NCI-H2107 treated with DMSO at 0.1 percent for 48 hours (cell line): ENCODE measurements around the gene SYT14.
"Not testable (repeated sequence)": the region's sequence is repeated elsewhere in the genome, so short reads cannot be mapped to it uniquely, and the experiment has no call there.

Experiments
- DNase-seq: peaks from one replicate; lab custom pipeline; 2025; ENCODE audit not compliant: unreplicated experiment; lab: John Stamatoyannopoulos, UW

The SYT14 gene

DNA sequence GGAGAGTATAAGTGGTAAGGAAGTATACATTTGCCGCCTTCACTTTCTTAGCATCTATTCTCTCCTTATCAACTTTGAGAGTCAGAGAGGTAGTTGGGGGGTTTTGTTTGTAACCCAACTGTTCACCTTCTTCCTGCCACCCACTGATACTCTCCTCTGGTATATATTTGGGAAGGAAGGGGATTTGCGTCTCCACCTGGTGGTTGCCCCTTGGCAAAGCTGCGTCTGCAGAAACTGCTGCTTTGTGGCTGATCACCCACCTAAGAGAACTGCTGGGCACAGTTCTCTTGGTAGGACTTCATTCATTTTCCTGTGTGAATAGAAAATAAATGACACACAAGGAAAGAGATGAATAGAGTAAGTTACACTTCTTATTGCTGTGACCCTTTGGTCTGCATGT, 87.0 kb downstream of the SYT14 start:
- no peak for DNase-seq

DNA sequence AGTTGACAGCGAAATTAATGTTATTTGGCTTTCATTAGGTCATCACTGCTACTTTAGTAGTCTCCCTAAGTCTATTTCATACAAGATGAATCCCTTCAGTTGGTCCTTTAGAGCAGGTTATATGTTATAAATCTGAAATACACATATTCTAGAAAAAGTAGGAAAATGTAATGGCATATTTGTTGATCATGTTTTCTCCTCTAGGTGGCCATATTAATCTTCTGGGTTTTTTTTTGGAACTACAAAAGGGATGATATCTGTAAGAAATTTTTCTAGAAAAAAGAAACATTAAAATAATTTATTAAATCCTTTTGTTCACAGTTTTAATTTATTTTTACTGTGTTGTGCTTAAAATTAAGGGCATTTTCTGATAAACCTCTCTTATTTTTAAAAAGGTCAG, 87.9 kb downstream of the SYT14 start:
- DNase-seq: no peak

DNA sequence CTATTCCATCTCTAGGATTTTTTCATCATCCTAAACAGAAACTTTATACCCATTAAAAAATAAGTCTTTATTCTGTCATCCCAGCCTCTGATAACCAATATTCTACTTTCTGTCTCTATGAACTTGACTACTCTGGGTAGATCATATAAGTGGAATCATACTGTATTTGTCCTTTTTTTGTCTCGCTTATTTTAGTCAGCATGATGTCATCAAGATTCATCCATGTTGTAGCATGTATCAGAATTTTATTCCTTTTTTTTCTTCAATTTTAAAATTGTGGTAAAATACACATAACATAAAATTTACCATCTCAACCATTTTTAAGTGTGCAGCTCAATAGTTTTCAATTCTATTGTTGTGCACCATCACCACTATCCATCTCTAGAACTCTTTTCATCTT, 90.0 kb downstream of the SYT14 start:
- no peak for DNase-seq

DNA sequence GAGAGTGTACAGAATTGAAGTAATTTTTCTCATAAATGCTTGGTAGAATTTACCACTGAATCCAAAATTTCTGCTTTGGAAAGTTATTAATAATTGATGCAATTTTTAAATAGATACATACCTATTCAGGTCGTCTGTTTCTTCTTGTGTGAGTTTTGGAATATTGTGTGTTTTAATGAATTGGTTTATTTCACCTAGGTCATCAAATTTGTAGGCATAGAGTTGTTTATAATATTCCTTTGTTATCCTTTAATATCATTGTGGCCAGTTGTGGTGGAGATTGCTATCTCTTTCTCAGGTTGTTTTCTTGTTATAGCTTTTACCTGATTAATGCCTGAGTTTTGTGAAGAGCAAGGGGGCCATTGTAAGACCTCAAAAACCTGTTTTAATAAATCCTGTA, 93.5 kb downstream of the SYT14 start:
- DNase-seq: no peak

DNA sequence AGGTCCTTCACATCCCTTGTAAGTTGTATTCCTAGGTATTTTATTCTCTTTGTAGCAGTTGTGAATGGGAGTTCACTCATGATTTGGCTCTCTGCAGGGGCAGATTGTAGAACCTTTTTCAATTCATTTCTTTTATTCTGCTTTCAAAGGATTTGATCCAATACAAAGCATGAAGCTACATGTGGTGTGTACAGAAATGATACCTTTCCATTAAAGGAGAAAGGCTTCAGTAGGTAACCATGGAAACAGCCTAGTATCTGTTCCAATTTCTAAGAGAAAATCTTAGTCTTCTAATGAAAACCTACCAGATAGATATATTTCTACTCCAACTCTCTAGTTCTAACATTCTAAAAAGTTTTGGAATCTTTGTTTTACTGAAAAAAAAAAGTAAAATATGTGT, 105.0 kb downstream of the SYT14 start:
- DNase-seq: no peak

DNA sequence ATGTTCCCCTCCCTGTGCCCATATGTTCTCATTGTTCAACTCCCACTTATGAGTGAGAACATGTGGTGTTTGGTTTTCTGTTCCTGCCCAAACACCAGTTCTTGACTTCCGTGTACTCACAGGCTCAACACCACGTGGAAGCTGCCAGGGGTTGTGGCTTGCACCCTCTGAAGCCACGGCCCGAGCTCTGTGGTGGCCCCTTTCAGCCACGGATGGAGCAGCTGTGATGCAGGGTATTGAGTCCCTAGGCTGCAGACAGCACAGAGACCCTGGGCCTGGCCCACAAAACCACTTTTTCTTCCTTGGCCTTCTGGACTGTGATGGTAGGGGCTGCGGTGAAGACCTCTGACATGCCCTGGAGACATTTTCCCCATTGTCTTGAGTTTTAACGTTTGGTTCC, 111.6 kb downstream of the SYT14 start:
- no peak for DNase-seq

DNA sequence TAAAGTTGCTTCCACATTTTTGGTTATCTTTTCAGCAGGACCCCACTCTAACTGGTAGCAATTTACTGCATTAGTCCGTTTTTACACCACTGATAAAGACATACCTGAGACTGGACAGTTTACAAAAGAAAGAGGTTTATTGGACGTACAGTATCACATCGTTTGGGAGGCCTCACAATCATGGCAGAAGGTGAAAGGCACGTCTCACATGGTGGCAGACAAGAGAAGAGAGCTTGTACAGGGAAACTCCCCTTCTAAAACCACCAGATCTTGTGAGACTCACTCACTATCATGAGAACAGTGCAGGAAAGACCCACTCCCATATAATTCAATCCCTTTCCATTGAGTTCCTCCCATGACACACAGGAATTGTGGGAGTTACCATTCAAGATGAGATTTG, 112.5 kb downstream of the SYT14 start:
- not testable (repeated sequence) for DNase-seq

DNA sequence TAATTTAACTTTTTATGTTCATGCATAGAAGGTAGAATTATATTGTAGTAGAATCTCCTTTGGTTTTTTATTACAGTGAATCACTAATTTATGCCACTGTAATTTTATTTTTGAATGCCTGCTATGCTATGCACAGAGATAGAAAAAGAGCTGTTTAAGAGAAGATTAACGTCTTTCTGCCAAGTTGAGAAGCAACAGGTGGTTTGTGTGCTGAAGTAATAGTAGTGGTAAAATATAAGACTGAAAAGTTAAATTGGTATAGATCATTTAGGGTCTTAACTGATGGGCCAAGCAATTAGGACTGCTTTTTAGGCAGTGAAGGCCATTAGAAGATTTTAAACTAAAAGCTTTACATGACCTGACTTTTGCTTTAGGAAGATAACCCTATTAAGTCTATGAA, 115.1 kb downstream of the SYT14 start:
- DNase-seq: no peak

DNA sequence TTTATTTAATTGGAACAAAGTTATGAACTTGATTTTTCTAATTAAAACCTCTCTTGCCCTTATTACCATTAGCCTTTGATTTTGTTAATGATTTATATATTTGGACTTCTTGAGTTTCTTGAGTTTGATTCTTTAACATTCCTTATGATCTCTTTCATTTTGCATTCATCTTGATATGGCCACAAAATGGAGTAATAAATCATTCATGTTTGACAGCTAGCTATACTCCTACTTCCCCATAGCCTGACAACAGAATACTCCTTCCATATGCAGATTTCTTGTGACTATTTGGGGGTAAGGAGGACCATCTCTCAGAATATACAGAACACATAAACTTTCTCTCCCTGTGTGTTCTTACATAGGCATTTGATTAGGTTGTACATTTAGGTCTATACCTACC, 119.6 kb downstream of the SYT14 start:
- DNase-seq: no peak

DNA sequence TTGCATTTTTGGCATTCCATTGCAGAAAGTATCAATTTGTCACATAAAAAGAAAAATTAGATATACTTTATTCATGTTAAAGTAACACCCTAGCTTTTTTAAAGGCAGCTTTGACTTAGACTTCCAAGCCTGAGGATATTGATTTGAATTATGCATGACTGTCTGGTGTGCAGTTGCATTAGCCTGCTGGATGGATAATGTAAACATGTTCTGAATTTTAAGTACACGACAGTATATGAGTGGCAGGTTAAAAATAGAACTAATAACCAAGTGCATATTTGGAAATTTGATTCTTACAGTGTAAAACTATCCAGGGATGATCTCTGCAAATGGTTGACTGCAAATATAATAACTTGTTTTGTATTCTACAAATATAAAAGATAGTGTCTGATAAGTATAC, 124.0 kb downstream of the SYT14 start:
- DNase-seq: no peak

DNA sequence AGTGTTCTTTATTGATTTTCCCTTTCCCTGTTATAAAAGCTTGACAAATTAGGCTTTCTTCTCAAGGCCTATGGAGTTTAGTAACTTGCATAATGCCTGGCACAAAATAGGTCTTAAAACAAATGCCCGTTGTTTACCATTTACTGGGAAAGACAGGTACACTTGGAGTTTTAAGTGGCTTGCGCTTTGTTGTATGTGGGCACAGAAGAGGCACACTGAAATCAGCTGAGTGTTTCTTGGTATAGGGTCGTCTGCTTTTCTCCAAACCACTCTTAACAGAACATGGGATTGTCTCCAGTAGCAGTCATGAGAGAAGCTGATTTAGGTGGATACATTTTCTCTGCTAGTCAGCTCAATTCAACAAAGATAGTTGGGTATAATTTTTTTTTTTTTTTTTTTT, 132.5 kb downstream of the SYT14 start:
- DNase-seq: peak; percentile 92

DNA sequence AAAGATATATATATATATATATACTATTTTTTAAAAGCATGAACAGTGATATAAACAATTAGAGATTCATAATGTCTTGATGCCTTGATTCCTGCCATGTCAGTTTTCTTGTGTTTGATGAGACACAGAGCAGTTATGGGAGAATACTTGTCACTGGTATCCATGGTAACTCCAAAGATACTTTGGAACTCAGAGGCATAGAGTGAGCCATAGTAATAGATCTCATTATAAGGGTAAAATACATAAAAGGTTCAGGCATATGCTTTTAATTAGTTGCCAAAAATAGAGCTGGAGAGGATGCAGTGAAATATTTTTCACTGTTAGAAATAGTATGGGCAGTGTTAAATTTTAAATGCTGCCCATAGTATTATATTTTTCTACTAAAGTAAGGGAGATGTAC, 134.1 kb downstream of the SYT14 start:
- no peak for DNase-seq

DNA sequence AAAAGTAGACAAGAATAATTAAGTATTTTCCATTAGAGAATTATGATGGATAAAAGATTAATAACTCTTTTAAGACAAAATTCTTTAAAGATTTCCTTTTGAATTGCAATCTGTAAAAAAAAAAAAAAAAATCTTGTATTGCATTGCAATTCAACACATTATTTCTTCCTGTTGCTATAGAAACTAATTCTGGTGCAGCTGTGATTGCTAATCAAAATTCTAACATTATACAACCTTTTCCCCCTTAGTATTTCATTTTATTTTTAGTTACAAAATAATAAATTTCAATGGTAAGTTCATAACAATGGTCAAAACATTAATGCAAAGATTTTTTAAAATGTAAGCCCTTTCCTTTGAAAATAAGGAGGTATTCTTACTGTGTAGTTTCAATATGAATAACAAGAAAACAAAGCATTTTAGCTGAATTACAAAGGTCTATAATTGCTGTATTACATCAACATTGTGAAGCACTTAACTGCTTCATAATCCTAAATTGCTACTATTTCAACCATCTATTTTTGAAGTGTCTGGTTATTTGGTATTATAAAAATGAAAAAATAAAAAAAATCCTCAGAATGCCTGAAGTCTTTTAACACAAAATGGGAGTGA, 135.0 kb downstream of the SYT14 start:
- no peak for DNase-seq

DNA sequence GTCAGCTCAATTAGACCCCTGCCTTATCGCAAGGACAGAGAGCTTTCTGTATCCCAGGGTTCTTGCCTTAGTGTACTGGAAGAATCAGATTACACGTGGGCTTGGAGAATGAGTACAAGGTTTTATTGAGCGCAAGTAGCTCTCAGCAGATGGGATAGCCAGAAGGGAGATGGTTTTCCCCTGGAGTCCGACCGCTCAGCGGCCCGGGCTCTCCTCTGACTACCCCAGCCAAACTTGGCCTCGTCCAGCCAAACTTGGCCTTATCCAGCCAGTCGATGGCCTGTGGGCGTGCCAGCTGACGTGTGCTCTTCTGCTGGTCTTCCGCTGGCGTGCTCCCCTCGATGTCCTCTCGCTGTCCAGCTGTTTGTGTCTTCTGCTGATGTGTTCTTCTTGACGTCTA, 136.9 kb downstream of the SYT14 start:
- DNase-seq: no peak

DNA sequence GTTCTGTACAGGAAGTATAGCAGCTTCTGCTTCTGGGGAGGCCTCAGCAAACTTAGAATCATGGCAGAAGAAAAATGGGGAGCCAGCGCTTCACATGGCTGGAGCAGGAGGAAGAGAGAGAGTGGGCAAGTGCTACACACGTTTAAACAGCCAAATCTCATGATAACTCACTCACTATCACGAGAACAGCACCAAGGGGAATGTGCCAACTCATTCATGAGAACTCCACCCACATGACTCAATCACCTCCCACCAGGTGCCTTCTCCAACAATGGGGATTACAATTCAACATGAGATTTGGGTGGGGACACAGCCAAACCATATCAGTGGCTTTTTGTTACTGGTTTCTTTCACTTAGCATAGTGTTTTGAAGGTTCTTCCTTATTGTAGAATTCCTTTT, 138.6 kb downstream of the SYT14 start:
- DNase-seq: no peak

DNA sequence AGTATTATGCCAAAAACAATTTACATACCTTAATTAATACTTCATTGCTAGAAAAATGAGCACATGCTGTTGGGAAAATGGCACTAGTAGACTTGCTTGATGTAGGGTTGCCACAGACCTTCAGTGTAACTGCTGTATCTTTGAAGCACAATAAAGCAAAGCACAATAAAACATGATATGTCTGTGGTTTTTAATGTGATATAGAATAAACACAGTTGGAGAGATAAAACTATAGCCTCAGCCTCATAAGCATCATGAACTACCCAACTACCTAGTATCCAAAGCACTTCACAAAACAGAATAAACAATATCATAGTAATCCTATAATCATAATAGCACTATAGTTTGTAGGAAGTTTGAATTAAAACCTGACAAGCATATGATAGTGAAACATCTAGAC, 143.5 kb downstream of the SYT14 start:
- DNase-seq: peak; percentile 32

DNA sequence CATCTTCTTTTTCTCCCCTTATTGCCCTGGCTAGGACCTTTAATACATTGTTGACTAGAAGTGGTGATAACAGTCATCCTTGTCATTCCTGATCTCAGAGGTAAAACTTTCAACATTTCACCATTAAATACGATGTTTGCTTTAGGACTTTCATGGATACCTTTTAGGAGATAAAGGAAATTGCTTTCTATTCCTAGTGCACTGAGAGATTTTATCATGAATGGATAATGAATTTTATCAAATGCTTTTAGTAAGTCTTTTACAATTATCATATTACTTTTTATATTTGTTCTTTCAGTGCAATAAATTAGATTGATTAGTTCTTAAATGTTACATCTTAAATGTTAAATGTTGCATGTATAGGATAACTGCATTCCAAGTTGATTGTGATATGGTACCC, 147.3 kb downstream of the SYT14 start:
- no peak for DNase-seq

DNA sequence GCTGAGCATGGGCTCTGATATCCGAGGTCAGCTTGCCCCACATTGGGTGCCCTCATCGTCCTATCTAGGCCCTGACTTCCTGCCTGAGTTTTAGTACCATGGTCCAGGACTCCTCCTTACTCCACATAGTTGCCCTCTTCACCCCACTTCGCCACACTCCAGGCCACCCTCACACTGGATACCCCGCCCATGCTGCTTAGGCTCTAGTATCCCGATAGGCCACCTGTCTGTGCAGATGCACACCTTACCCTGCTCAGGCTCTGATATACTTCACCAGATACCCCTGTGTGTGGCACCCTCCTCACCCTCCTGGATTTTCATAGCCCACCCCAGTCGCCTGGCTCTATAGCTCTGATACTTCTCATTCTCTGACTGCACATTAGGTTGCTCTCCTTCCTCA, 149.0 kb downstream of the SYT14 start:
- DNase-seq: no peak

DNA sequence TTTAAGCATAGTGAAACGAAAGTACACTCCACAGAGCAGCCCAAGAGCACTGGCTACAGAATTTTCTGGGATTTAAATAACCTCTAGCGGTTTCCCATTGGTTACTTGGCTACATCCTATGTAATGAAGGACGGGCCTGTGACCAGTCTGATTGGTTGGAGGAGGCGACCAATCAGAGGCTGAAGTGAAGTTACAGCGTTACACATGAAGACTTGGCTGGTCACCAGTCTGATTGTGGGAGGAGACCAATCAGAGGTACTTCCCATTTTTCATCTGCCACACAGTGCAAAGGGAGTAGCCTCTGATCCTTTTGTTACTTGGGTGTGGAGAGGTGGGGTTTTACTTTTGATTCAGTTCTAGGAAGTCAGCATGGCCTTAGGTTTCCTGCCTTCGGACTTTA, 151.8 kb downstream of the SYT14 start:
- DNase-seq: no peak

DNA sequence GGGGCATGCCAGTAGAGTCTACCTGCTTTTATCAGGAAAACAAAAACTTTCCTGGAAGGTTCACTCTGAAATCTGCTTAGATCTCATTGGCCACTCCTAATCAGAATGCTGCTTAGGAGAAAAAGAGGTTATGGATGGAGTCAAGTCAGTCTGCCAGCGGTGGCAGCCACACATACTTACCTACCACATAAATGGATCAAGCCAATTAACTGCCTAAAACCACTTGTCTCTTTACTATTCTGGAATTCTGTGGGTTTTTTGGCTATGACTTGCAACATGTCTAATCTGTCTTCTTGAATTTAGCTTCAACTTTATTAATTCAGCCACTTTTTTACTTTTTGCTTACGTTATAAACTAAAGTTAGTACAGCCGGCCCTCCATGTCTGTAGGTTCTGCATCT, 154.3 kb downstream of the SYT14 start:
- no peak for DNase-seq

DNA sequence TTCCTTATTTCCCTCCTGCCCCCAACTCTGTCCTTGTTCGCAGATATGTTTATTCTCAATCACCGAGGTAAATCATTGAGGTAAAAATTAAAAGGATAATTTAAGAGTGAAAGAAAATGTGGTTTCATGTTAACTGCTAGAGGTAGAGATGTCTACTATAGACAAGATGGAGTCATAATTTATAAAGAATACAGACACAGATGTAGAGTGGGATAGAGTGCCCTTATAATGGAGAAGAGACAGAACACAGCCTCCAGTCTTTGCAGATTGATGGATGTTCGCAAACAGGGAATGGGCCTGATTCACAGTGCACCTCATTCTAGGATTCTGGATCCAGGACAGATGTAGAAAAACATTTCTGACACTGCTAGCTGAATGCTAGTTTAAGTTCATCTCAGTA, 155.4 kb downstream of the SYT14 start:
- no peak for DNase-seq

DNA sequence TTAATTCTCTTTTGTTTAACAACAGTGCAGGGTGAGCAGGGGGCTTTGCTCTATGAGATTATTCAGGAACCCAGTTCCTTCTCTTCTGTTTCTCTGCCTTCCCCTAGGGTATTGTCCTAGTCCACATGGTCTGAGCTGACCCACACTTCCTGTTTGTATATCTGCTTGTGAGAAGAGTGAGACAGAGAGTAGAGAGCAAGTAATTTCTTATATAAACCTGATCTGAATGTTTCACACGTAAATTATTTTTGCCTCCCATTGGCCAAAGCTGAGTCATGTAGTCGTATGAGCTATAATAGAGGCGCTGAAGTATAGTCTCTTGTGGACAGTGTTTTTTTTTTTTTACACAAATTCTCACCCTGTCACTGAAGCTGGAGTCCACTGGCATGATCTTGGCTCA, 160.3 kb downstream of the SYT14 start:
- no peak for DNase-seq

DNA sequence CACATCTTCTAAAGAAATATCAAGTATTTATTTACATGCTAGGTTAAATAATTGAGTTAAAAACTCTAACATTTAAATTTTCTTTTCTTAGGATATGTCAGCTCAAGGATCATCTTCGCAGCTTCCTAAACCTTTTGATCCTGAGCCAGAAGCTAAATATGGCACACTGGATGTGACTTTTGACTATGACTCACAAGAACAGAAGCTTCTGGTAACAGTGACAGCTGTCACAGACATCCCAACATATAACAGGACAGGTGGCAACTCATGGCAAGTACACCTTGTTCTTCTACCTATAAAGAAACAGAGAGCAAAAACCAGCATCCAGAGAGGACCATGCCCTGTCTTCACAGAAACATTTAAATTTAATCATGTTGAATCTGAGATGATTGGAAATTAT, 161.9 kb downstream of the SYT14 start:
- no peak for DNase-seq

DNA sequence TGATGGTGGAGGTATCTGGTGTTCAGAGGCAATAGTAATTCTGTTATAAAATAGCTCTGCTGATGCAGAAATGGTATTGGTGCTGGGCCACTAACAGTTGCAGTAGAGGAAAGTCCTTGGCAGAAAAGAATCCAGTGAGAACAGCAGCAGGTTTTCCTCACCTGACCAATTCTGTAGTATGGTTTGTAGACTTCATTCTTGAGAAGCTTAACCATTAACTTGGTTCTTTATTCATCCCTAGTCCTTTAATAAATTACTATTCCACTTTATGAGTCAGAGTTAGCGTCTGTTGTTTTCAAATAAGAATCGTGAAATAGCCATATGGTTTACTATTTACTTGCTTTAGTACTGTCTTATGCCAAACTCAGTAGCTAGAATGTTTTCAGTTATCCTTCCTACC, 166.1 kb downstream of the SYT14 start:
- DNase-seq: no peak
